K562 (cell line): ENCODE results near the gene REPS1. TPM values are rescaled to one million over a fixed set of nuclear protein-coding genes. Genes with fewer than 3 reads are reported as not detected.

Source experiments
- ATAC-seq: fragments of 200-7000 bp; cut with Tn5 transposase; 3 replicates; pipeline ENCODE4 v1.9.1; 2020; ENCODE audit warnings: moderate library complexity
- BruUV-seq: library from RNA; stranded (reverse); fragments of 400-500 nt; replicated peaks from 2 replicates; lab custom pipeline; 2021; lab: Mats Ljungman, UMichigan
- CTCF ChIA-PET: fragments of 300-600 bp; formaldehyde crosslinking; extraction: SDS; loops from one replicate; lab custom pipeline; 2021; ENCODE audit warnings: low intra/inter-chr PET ratio; lab: Yijun Ruan, JAX
- POLR2A ChIA-PET: fragments of 300-600, 350-650 bp; sonication (Branson Sonifier 250); formaldehyde crosslinking; extraction: SDS; loops from one replicate; lab custom pipeline; 2021; ENCODE audit warnings: antibody characterized with exemption, inconsistent platforms; lab: Yijun Ruan, JAX
- DNase-seq, 4 experiments: peaks; one replicate each; pipeline versions ENCODE4 v3.0.0 to v3.0.0-alpha.2; 2011 to 2018; ENCODE audit warnings: low spot score in 3 of 4, mixed read lengths in 3 of 4; ENCODE audit errors: extremely low read depth in 1 of 4
- FAIRE-seq: peaks from 2 replicates; lab custom pipeline; 2011; peaks lifted over from hg19 to GRCh38; lab: Jason Lieb, UNC
- H2AFZ ChIP-seq: 2 replicates; pipeline ENCODE4 v1.6.0; 2011; ENCODE audit warnings: low read depth, low read length, control low read depth, inconsistent platforms
- H3K27ac ChIP-seq: fragments of 200-600 bp; 3 replicates; pipeline ENCODE4 v1.8.0; 2011; ENCODE audit warnings: low read depth, mild to moderate bottlenecking, control low read depth, inconsistent platforms, low read length, moderate library complexity, mixed read lengths; ENCODE audit errors: extremely low read depth
- H3K27me3 ChIP-seq, 2 experiments: fragments of 300-600 bp in 1 of 2; 2 replicates in 1 of 2; 3 replicates in 1 of 2; pipeline versions ENCODE4 v1.6.0 to v1.8.0; 2011; ENCODE audit warnings: inconsistent platforms in 2 of 2, low read length in 2 of 2, mild to moderate bottlenecking in 1 of 2, mixed read lengths in 1 of 2, moderate library complexity in 1 of 2; ENCODE audit not compliant: control insufficient read depth in 2 of 2, insufficient read depth in 2 of 2
- H3K36me3 ChIP-seq: fragments of 300-600 bp; 3 replicates; pipeline ENCODE4 v1.8.0; 2011; ENCODE audit warnings: mild to moderate bottlenecking, low read length, inconsistent platforms; ENCODE audit not compliant: control insufficient read depth, insufficient read depth
- H3K4me1 ChIP-seq, 2 experiments: fragments of 200-600 bp in 1 of 2; replicated peaks in 1 of 2; 2 replicates in 1 of 2; 3 replicates in 1 of 2; pipeline versions ENCODE4 v1.5.1 to v1.8.0; 2011; ENCODE audit warnings: inconsistent platforms in 2 of 2, low read length in 2 of 2, mild to moderate bottlenecking in 1 of 2, mixed read lengths in 1 of 2, moderate library complexity in 1 of 2; ENCODE audit not compliant: control insufficient read depth in 2 of 2, insufficient read depth in 2 of 2
- H3K4me2 ChIP-seq: 2 replicates; pipeline ENCODE4 v1.6.1; 2011; ENCODE audit warnings: low read length, control low read depth, inconsistent platforms, mixed read lengths; ENCODE audit not compliant: insufficient read depth
- H3K4me3 ChIP-seq: fragments of 200-600 bp; sonication (generic), shearing (Covaris generic); 2 replicates; pipeline ENCODE4 v1.5.1; 2016; ENCODE audit warnings: control low read depth, inconsistent platforms
- H3K79me2 ChIP-seq: fragments of 200-600 bp; 3 replicates; pipeline ENCODE4 v1.8.0; 2011; ENCODE audit warnings: low read length, inconsistent platforms; ENCODE audit not compliant: control insufficient read depth, insufficient read depth
- H3K9ac ChIP-seq, 2 experiments: 2 replicates each; pipeline versions ENCODE4 v1.6.0 to v1.6.1; 2011; ENCODE audit warnings: low read depth in 2 of 2, low read length in 2 of 2, control low read depth in 1 of 2, inconsistent platforms in 1 of 2, mild to moderate bottlenecking in 1 of 2, mixed read lengths in 1 of 2; ENCODE audit not compliant: insufficient read depth in 1 of 2
- H3K9me1 ChIP-seq: one replicate; pipeline ENCODE4 v1.6.0; 2011; ENCODE audit warnings: inconsistent platforms, mild to moderate bottlenecking, low read length, moderate library complexity; ENCODE audit not compliant: control insufficient read depth, insufficient read depth
- H3K9me3 ChIP-seq: replicated peaks from 2 replicates; pipeline ENCODE4 v1.5.1; 2011; ENCODE audit warnings: low read depth, low read length, inconsistent platforms; ENCODE audit not compliant: control insufficient read depth, insufficient read depth
- H4K20me1 ChIP-seq: replicated peaks from 2 replicates; pipeline ENCODE4 v1.6.1; 2011; ENCODE audit warnings: low read length, inconsistent platforms, mixed read lengths; ENCODE audit not compliant: control insufficient read depth, insufficient read depth
- BRF2 ChIP-seq: IDR thresholded peaks from 3 replicates; pipeline ENCODE4 v1.6.1; 2011; ENCODE audit warnings: borderline replicate concordance, mild to moderate bottlenecking; ENCODE audit not compliant: insufficient read length, insufficient read depth
- KLF16 ChIP-seq: IDR thresholded peaks from 2 replicates; pipeline ENCODE4 v1.6.1; 2016; ENCODE audit warnings: antibody characterized with exemption
- MLX ChIP-seq, 2 experiments: fragments of 450-650 bp in 1 of 2; sonication (generic) in 1 of 2; formaldehyde crosslinking; conservative IDR thresholded peaks; 2 replicates each; pipeline versions ENCODE4 v1.4.0 to v1.8.1; 2020 to 2022; ENCODE audit warnings: mild to moderate bottlenecking in 1 of 2, missing genetic modification reagents in 1 of 2
- ZNF140 ChIP-seq: fragments of 250-450 bp; sonication (Bioruptor Pico); IDR thresholded peaks from 2 replicates; pipeline ENCODE4 v1.8.0; 2021; ENCODE audit warnings: moderate library complexity, mild to moderate bottlenecking, inconsistent platforms
- ZNF165 ChIP-seq: fragments of 250-450 bp; sonication (Bioruptor Pico); IDR thresholded peaks from 2 replicates; pipeline ENCODE4 v1.4.0; 2020; ENCODE audit warnings: borderline replicate concordance
- in situ Hi-C: fragments of 300-500 bp; cut with MboI; formaldehyde crosslinking; loops from 4 replicates; pipeline ENCODE4 v1.15.0; 2018; ENCODE audit warnings: inconsistent platforms, mixed read lengths
- intact Hi-C: fragments of 100-400 bp; cut with micrococcal nuclease; formaldehyde crosslinking; loops from 2 replicates; pipeline ENCODE4 v1.14.2; 2022
- polyA plus RNA-seq, 8 experiments: library from polyadenylated mRNA; depleted of rRNA in 4 of 8; stranded (reverse) in 5 of 8; unstranded in 3 of 8; fragments of >200 nt; fragmentation: Nextera tagmentation in 2 of 8; fragmentation: Illumina TruSeq in 1 of 8; extraction: Ambion mirVana in 2 of 8; extraction: Trizol in 1 of 8; gene quantifications; 2 replicates each; pipeline versions ENCODE4 v1.2.1 to v1.2.3, GENCODE V29; 2011 to 2014; ENCODE audit warnings: inconsistent platforms in 1 of 8, missing spikeins in 1 of 8
- total RNA-seq, 7 experiments: library from RNA; depleted of rRNA in 6 of 7; stranded (reverse); fragments of >200 nt in 6 of 7; fragmentation: Illumina TruSeq in 2 of 7; extraction: Trizol in 2 of 7; gene quantifications; 2 replicates each; pipeline versions ENCODE4 v1.2.1 to v1.2.3, GENCODE V29; 2011 to 2021; ENCODE audit warnings: low replicate concordance in 1 of 7

REPS1 gene
- total and polyA plus RNA-seq, 9 of the 15 experiments (the other 6 are each of a cell fraction or from before 2014, with no cell fraction given), result 7.9 to 36.0 (median 27.8) TPM

- no peak for TF ChIP-seq BRF2
Observed at GRCh38 chr6:138869398-138869797, 118.7 kb downstream of the REPS1 start (continued).

- no peak overlapping the region for H3K27ac ChIP-seq
- ChIA-PET CTCF (no interaction called here), POLR2A (no interaction called here)
- no peaks in the 10 kb centered on the region for H3K9me1 ChIP-seq
- ATAC-seq (no peak), DNase-seq (no peak), FAIRE-seq (no peak)
- BruUV-seq, result no TSS peak
- H4K20me1 ChIP-seq, result no peaks in the 10 kb centered on the region
- no peak overlapping the region for H3K4me3 ChIP-seq
- TF ChIP-seq ZNF140 (CRISPR knock-in tag) (no peak), ZNF165 (no peak), KLF16 (no peak), MLX (CRISPR knock-in tag; conservative IDR thresholded peaks at IDR 0.05) (no peak)
- peaks cover 44 to 47% of the 10 kb centered on the region in 2 experiments for H3K27me3 ChIP-seq
- intact Hi-C loops, result no loop called here
- H3K4me2 ChIP-seq, result no peak overlapping the region
- no peaks in the 10 kb centered on the region for H3K9me3 ChIP-seq
- H3K9ac ChIP-seq, result no peak overlapping the region
- no peaks in the 10 kb centered on the region for H3K36me3 ChIP-seq
- H3K4me1 ChIP-seq, result no peaks in the 10 kb centered on the region
- in situ Hi-C loops, result no loop called here
- H3K79me2 ChIP-seq, result no peaks in the 10 kb centered on the region
- no peak overlapping the region for H2AFZ ChIP-seq
Observed at GRCh38 chr6:138868181-138868580, 119.9 kb downstream of the REPS1 start.
